Neural progenitor cell (in vitro differentiated cells): Measurements from ENCODE around the gene SATB1.

Source experiments
- EZH2phosphoT487 ChIP-seq: fragments of 200-600 bp; sonication (generic); IDR thresholded peaks from 2 replicates; pipeline ENCODE4 v1.6.1; 2017; ENCODE audit warnings: antibody characterized with exemption
- TF ChIP-seq, protein P1 (sequence below): fragments of 200-600 bp; sonication (generic); IDR thresholded peaks from 2 replicates; pipeline ENCODE4 v1.5.1; 2017; ENCODE audit warnings: antibody characterized with exemption, mild to moderate bottlenecking

DNA sequence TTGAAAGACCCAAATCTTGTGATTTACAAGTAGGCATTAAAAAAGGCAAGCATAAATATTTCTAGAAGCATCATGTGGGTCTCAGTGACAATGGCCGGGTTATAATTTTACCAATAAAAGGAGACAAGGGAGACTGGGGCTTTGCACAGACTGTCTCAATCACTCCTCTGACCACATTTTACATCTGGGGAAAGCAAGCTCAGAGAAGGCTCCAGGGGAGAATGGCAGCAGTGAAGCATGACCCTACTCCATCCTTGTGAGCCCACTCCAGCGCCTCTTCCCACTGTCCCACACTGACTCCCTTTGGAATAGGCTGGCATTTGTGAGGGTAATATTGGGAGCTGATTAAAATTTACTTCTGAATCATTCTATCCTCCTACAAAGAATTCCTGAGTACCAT, 61.8 kb downstream of the SATB1 start:
- TF ChIP-seq, protein P1, sequence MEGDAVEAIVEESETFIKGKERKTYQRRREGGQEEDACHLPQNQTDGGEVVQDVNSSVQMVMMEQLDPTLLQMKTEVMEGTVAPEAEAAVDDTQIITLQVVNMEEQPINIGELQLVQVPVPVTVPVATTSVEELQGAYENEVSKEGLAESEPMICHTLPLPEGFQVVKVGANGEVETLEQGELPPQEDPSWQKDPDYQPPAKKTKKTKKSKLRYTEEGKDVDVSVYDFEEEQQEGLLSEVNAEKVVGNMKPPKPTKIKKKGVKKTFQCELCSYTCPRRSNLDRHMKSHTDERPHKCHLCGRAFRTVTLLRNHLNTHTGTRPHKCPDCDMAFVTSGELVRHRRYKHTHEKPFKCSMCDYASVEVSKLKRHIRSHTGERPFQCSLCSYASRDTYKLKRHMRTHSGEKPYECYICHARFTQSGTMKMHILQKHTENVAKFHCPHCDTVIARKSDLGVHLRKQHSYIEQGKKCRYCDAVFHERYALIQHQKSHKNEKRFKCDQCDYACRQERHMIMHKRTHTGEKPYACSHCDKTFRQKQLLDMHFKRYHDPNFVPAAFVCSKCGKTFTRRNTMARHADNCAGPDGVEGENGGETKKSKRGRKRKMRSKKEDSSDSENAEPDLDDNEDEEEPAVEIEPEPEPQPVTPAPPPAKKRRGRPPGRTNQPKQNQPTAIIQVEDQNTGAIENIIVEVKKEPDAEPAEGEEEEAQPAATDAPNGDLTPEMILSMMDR = no peak
- TF ChIP-seq EZH2phosphoT487 = no peak
